ENCODE measurements around the gene SMURF1.

GRCh38 chr7:98996150-98996552 is 147.8 kb downstream of the SMURF1 start:
- no peak for TF ChIP-seq POLR2AphosphoS5 (IDR thresholded peaks at IDR 0.05; ENCODE audit: low read depth, low read length)
- no peak for TF ChIP-seq POLR2A (IDR thresholded peaks at IDR 0.05; ENCODE audit: low read depth, low read length)
- no peak for TF ChIP-seq TAF1 (IDR thresholded peaks at IDR 0.05; ENCODE audit: low read depth, low read length)
- TF ChIP-seq SPI1 (IDR thresholded peaks at IDR 0.05; ENCODE audit: low read depth, low read length): no peak

All from GM12891 (cell line).